Activated naive CD4-positive, alpha-beta T cell treated with anti-CD3 and anti-CD28 coated beads, Interleukin-2, amount 50 U/mL, for 24 hours (primary cell): ENCODE data around the gene CD40.

Source experiments
- H3K27ac Mint-ChIP-seq: one replicate; pipeline ENCODE4 v1.8.0; 2021; ENCODE audit warnings: mild to moderate bottlenecking, mixed read lengths
- H3K27me3 Mint-ChIP-seq: one replicate; pipeline ENCODE4 v1.8.0; 2021; ENCODE audit warnings: mixed read lengths
- H3K36me3 Mint-ChIP-seq: one replicate; pipeline ENCODE4 v1.8.0; 2021; ENCODE audit warnings: mixed read lengths
- H3K4me1 Mint-ChIP-seq: one replicate; pipeline ENCODE4 v1.8.0; 2021; ENCODE audit warnings: mixed read lengths
- H3K4me3 Mint-ChIP-seq: one replicate; pipeline ENCODE4 v1.8.0; 2021; ENCODE audit warnings: mild to moderate bottlenecking, mixed read lengths
- H3K9me3 Mint-ChIP-seq: one replicate; pipeline ENCODE4 v1.8.0; 2021; ENCODE audit warnings: mixed read lengths

CD40 gene

DNA sequence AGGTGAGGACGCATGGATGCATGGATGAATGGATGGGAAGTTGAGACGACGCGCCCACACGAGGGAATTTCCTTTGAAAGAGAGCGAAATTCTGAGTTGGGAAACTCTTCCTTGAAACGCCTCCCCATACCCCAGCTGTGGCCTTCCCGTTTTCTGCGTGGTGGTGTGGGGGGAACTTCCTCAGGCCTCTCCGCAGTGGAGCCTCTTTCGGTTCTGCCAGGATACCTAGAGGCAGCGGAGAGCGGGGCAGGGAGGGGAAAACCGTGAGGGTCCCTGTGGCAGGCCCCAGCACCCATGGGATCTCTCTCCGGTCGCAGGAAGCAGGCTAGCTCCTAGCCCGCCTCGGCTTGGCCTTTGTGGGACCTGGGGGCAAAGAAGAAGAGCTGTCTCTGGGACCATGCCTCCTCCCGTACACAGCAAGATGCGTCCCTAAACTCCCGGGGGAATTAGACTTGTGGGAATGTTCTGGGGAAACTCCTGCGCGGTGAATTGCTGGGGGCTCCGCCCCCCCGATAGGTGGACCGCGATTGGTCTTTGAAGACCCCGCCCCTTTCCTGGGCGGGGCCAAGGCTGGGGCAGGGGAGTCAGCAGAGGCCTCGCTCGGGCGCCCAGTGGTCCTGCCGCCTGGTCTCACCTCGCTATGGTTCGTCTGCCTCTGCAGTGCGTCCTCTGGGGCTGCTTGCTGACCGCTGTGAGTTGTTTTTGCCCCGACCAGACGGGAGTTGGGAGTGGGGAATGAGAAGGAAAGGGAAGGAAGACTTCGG, at the start of gene CD40:
Gene CD40 (plus strand): TSS at position 611 of the 764 bp plus-strand sequence. CDS start 30 bp downstream, at position 641.
- peak within 1 kb of the TSS; percentile 82 for H3K27ac Mint-ChIP-seq
- H3K27me3 Mint-ChIP-seq: no peaks in the 10 kb centered on the region
- peaks cover 26% of the 10 kb centered on the region for H3K4me1 Mint-ChIP-seq
- peak within 1 kb of the TSS; percentile 96 for H3K4me3 Mint-ChIP-seq
- H3K36me3 Mint-ChIP-seq: no peaks in the 10 kb centered on the region
- H3K9me3 Mint-ChIP-seq: no peaks in the 10 kb centered on the region

GRCh38 chr20:46070215-46070900, 47.8 kb upstream of the CD40 start:
- no peaks in the 10 kb centered on the region for H3K27me3 Mint-ChIP-seq

DNA sequence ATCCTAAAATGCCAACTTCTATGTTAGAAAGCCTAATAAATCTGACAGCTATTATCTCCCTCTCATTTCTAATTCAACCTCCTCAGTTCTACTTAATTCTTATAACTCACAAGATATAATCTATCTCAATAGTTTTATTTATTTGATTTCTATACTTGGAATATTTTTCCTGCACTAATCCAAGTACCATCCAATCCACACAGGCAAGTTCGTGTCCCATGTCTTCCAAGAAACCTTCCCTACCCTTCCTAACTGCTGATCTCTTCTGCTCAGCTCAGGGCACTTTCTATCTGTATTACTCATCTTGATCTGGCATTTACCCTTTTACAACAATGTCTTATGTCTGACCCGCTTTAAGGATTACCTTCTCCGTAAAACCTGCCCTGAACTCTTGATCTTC, 46.5 kb upstream of the CD40 start:
- Mint-ChIP-seq H3K27ac (no peak overlapping the region), H3K36me3 (peaks cover 22% of the 10 kb centered on the region), H3K9me3 (no peaks in the 10 kb centered on the region), H3K4me3 (no peak overlapping the region), H3K27me3 (no peaks in the 10 kb centered on the region), H3K4me1 (peaks cover 12% of the 10 kb centered on the region)

More at GRCh38 chr20:46070215-46070900, 47.8 kb upstream of the CD40 start:
- Mint-ChIP-seq H3K9me3 (no peaks in the 10 kb centered on the region), H3K4me3 (no peak overlapping the region), H3K27ac (no peak overlapping the region), H3K36me3 (peaks cover 28% of the 10 kb centered on the region), H3K4me1 (peaks cover 12% of the 10 kb centered on the region)

GRCh38 chr20:46073024-46073423, 45.1 kb upstream of the CD40 start:
- Mint-ChIP-seq H3K4me3 (no peak overlapping the region), H3K27me3 (no peaks in the 10 kb centered on the region), H3K4me1 (peaks cover 12% of the 10 kb centered on the region), H3K9me3 (no peaks in the 10 kb centered on the region), H3K27ac (peak overlapping the region; percentile 33), H3K36me3 (peaks cover 21% of the 10 kb centered on the region)

GRCh38 chr20:46073443-46073842, 44.7 kb upstream of the CD40 start:
- H3K4me1 Mint-ChIP-seq: peaks cover 12% of the 10 kb centered on the region
- H3K27me3 Mint-ChIP-seq: no peaks in the 10 kb centered on the region
- no peak overlapping the region for H3K4me3 Mint-ChIP-seq
- H3K9me3 Mint-ChIP-seq: no peaks in the 10 kb centered on the region
- H3K36me3 Mint-ChIP-seq: peaks cover 17% of the 10 kb centered on the region
- peak overlapping the region; percentile 33 for H3K27ac Mint-ChIP-seq

DNA sequence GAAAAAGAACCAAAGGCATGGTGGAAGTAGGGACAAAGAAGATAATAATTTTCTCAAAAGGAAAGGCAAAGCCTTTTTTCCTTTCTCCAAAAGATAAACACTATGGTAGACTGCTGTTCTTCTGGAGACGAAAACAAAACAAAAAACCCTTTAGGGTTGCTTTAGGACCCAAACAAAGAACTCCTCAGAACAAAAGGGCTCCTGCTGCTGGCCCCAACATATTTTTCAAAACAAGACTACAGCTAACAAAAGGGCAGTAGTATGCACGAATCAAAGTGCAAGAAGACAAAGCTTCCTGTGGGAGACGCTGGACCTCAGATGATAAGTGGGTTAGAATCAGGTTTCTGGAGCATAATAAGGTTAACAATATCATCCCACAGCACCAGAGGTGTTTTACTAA, 44.1 kb upstream of the CD40 start:
- H3K27ac Mint-ChIP-seq: no peak overlapping the region
- no peak overlapping the region for H3K4me3 Mint-ChIP-seq
- H3K36me3 Mint-ChIP-seq: peaks cover 14% of the 10 kb centered on the region
- peaks cover 13% of the 10 kb centered on the region for H3K4me1 Mint-ChIP-seq
- H3K9me3 Mint-ChIP-seq: no peaks in the 10 kb centered on the region
- no peaks in the 10 kb centered on the region for H3K27me3 Mint-ChIP-seq

DNA sequence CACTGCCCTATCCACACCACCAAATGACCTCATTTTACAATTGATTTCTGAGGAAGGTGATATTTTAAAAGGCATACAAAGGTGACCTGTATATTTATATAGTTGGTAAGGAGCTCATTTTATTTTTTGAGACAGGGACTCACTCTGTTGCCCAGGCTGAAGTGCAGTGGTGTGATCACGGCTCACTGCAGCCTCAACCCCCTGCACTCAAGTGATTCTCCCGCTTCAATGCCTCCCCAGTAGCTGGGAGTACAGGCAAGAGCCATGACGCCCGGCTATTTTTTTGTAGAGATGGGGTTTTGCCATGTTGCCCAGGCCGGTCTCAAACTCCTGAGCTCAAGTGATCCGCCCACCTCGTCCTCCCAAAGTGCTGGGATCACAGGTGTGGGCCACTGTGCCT, 41.3 kb upstream of the CD40 start:
- peaks cover 30% of the 10 kb centered on the region for H3K4me1 Mint-ChIP-seq
- no peak overlapping the region for H3K4me3 Mint-ChIP-seq
- no peaks in the 10 kb centered on the region for H3K9me3 Mint-ChIP-seq
- H3K27me3 Mint-ChIP-seq: no peaks in the 10 kb centered on the region
- no peak overlapping the region for H3K27ac Mint-ChIP-seq
- peaks cover 7% of the 10 kb centered on the region for H3K36me3 Mint-ChIP-seq

- no peaks in the 10 kb centered on the region for H3K9me3 Mint-ChIP-seq
- H3K27ac Mint-ChIP-seq: no peak overlapping the region
- H3K36me3 Mint-ChIP-seq: peaks cover 7% of the 10 kb centered on the region
- H3K4me3 Mint-ChIP-seq: no peak overlapping the region
- no peaks in the 10 kb centered on the region for H3K27me3 Mint-ChIP-seq
- peaks cover 40% of the 10 kb centered on the region for H3K4me1 Mint-ChIP-seq
Measured at GRCh38 chr20:46077642-46078305, 40.3 kb upstream of the CD40 start.

- peaks cover 7% of the 10 kb centered on the region for H3K36me3 Mint-ChIP-seq
- peaks cover 48% of the 10 kb centered on the region for H3K4me1 Mint-ChIP-seq
- no peak overlapping the region for H3K4me3 Mint-ChIP-seq
- H3K27me3 Mint-ChIP-seq: no peaks in the 10 kb centered on the region
- no peaks in the 10 kb centered on the region for H3K9me3 Mint-ChIP-seq
- no peak overlapping the region for H3K27ac Mint-ChIP-seq
Measured at GRCh38 chr20:46078954-46079353, 39.2 kb upstream of the CD40 start.

DNA sequence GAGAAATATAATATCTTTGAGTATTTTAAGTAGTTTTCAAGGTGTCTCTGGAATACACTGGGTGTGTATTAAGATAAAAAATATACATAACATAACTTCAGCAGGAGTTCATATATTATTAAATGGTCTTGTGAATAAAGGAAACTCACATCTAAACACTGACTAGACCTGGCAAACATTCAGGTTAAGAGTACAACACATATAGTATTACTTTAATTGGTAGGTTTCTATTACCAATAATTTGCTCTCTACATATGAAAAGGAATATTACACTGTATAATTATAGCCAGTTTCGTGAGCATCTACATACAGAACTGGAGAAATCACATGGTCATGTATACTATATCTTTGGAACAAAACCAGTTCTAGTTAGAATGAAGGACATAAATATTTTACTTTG, 37.0 kb upstream of the CD40 start:
- H3K9me3 Mint-ChIP-seq: no peaks in the 10 kb centered on the region
- no peaks in the 10 kb centered on the region for H3K36me3 Mint-ChIP-seq
- no peaks in the 10 kb centered on the region for H3K27me3 Mint-ChIP-seq
- no peak overlapping the region for H3K27ac Mint-ChIP-seq
- peaks cover 61% of the 10 kb centered on the region for H3K4me1 Mint-ChIP-seq
- H3K4me3 Mint-ChIP-seq: no peak overlapping the region

GRCh38 chr20:46083101-46083500, 35.0 kb upstream of the CD40 start:
- Mint-ChIP-seq H3K9me3 (no peaks in the 10 kb centered on the region), H3K4me1 (peaks cover 81% of the 10 kb centered on the region), H3K4me3 (no peak overlapping the region), H3K36me3 (peaks cover 3% of the 10 kb centered on the region), H3K27ac (no peak overlapping the region), H3K27me3 (no peaks in the 10 kb centered on the region)

DNA sequence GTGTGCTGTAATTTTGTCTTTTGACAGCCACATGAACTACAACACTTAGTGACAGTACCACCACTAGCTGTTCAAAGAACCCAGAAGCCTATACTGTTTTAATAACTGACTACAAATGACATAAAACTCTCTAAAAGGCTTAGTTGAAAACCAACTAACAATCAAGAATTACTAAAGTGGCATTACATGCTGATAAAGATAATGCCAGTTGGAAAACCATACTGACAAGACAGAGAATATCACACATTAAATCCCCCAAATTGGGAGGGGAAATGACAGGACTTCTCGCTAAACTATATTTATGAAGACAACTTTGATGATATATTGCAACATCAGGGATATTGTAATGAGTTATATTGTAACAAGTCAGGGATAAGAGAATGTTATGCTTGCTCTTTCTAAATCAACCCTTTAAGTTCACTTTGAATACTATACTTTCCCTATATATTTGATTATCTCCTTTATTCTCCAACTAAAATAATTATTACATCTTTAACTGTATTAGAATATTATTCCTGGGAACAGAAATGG, 34.5 kb upstream of the CD40 start:
- peaks cover 3% of the 10 kb centered on the region for H3K36me3 Mint-ChIP-seq
- no peak overlapping the region for H3K27ac Mint-ChIP-seq
- no peaks in the 10 kb centered on the region for H3K27me3 Mint-ChIP-seq
- H3K9me3 Mint-ChIP-seq: no peaks in the 10 kb centered on the region
- H3K4me3 Mint-ChIP-seq: no peak overlapping the region
- H3K4me1 Mint-ChIP-seq: peaks cover 86% of the 10 kb centered on the region

DNA sequence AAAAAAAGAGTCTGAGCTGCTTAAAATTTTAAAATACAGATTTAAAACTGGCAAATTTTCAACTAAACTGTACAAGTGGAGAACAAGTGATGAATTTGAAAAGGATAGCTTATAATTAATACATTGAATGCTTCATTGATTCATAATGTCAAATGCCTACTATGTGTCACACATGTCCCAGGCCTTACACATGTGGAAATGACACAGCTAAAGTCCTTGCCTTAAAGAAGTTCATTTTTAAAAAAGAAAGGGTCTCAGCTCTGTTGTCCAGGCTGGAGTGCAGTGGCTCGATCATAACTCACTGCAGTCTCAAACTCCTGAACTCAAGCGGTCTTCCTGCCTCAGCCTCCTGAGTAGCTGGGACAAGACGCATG, 33.3 kb upstream of the CD40 start:
- H3K27me3 Mint-ChIP-seq: no peaks in the 10 kb centered on the region
- H3K36me3 Mint-ChIP-seq: peaks cover 3% of the 10 kb centered on the region
- no peaks in the 10 kb centered on the region for H3K9me3 Mint-ChIP-seq
- no peak overlapping the region for H3K27ac Mint-ChIP-seq
- H3K4me3 Mint-ChIP-seq: no peak overlapping the region
- peaks cover 79% of the 10 kb centered on the region for H3K4me1 Mint-ChIP-seq

GRCh38 chr20:46085179-46085851, 32.8 kb upstream of the CD40 start:
- no peak overlapping the region for H3K27ac Mint-ChIP-seq
- H3K27me3 Mint-ChIP-seq: no peaks in the 10 kb centered on the region
- H3K9me3 Mint-ChIP-seq: no peaks in the 10 kb centered on the region
- peak overlapping the region; percentile 20 for H3K4me3 Mint-ChIP-seq
- H3K4me1 Mint-ChIP-seq: peaks cover 84% of the 10 kb centered on the region
- peaks cover 3% of the 10 kb centered on the region for H3K36me3 Mint-ChIP-seq

- Mint-ChIP-seq H3K27me3 (no peaks in the 10 kb centered on the region), H3K4me1 (peaks cover 76% of the 10 kb centered on the region), H3K27ac (no peak overlapping the region), H3K4me3 (peak overlapping the region; percentile 95), H3K36me3 (peaks cover 3% of the 10 kb centered on the region), H3K9me3 (no peaks in the 10 kb centered on the region)
Measured at GRCh38 chr20:46087161-46087560, 31.0 kb upstream of the CD40 start.
